ENCODE results near the gene ROPN1.
"Not testable (repeated sequence)": the region's sequence is repeated elsewhere in the genome, so short reads cannot be mapped to it uniquely, and the experiment has no call there.

Gene ROPN1

DNA sequence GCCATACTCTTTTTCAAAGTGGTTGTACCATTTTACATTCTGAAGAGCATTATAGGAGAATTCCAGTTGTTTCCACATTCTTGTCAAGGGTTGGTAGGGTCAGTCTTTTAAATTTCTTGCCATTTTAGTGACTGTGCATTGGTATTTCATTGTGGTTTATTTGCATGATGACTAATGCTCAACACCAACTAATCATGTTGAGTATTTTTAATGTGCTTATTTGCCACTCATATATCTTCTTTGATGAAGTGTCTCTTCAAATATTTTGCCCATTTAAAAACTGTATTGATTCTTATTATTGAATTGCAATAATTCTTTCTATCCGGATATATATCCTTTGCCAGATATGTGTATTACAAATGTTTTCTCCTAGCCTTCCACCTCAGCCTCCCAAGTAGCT, 16.4 kb upstream of the ROPN1 start:
- not testable (repeated sequence) for H2AK5ac ChIP-seq (ENCODE audit: low read length); H3K18ac ChIP-seq (ENCODE audit: low read length); H3K4me1 ChIP-seq (ENCODE audit: control insufficient read depth in 1 of 2, insufficient read depth in 2 of 2, low read length in 2 of 2); H3K4me2 ChIP-seq (ENCODE audit: low read length); H3K36me3 ChIP-seq (ENCODE audit: control insufficient read depth in 1 of 2, insufficient read depth in 2 of 2, low read length in 2 of 2); H4K12ac ChIP-seq (ENCODE audit: low read depth, low read length); H2AFZ ChIP-seq (ENCODE audit: insufficient read depth, low read length, poor library complexity); H3K79me2 ChIP-seq (ENCODE audit: control insufficient read depth, insufficient read depth, low read length, poor library complexity); H3K9me3 ChIP-seq (ENCODE audit: insufficient read depth, low read depth, low read length); H3K27me3 ChIP-seq (ENCODE audit: insufficient read depth, low read length); H2BK120ac ChIP-seq (ENCODE audit: insufficient read depth, low read length, poor library complexity); H3K14ac ChIP-seq (ENCODE audit: low read length); H3K79me1 ChIP-seq (ENCODE audit: low read length); H4K91ac ChIP-seq (ENCODE audit: low read depth, low read length); H2BK5ac ChIP-seq (ENCODE audit: low read depth, low read length, poor library complexity); DNase-seq; H3K9ac ChIP-seq (ENCODE audit: low read length); H3K4me3 ChIP-seq (ENCODE audit: low read depth, low read length); H3K4ac ChIP-seq (ENCODE audit: low read depth, low read length); H3K27ac ChIP-seq (ENCODE audit: low read depth, low read length); H3K23ac ChIP-seq (ENCODE audit: low read length); H2BK12ac ChIP-seq (ENCODE audit: low read length); H4K8ac ChIP-seq (ENCODE audit: low read depth, low read length)
- no CpG with 5 or more reads among the region's 1 CpG for WGBS (ENCODE audit: extremely low coverage, insufficient coverage, insufficient read length)

- no CpG with 5 or more reads among the region's 4 CpGs for WGBS (ENCODE audit: extremely low coverage, insufficient coverage, insufficient read length)
- DNase-seq, result peak; percentile 42 to 70
- Histone ChIP-seq H3K79me2 (ENCODE audit: control insufficient read depth, insufficient read depth, low read length, poor library complexity) (no peaks in the 10 kb centered on the region), H3K4me3 (ENCODE audit: low read depth, low read length) (no peak overlapping the region), H4K12ac (ENCODE audit: low read depth, low read length) (no peak overlapping the region), H3K14ac (ENCODE audit: low read length) (no peak overlapping the region), H4K8ac (ENCODE audit: low read depth, low read length) (no peak overlapping the region), H3K36me3 (ENCODE audit: control insufficient read depth in 1 of 2, insufficient read depth in 2 of 2, low read length in 2 of 2) (no peaks in the 10 kb centered on the region), H3K27me3 (ENCODE audit: insufficient read depth, low read length) (no peaks in the 10 kb centered on the region), H4K91ac (ENCODE audit: low read depth, low read length) (no peak overlapping the region), H3K9me3 (ENCODE audit: insufficient read depth, low read depth, low read length) (no peaks in the 10 kb centered on the region), H3K23ac (ENCODE audit: low read length) (no peak overlapping the region), H2AFZ (ENCODE audit: insufficient read depth, low read length, poor library complexity) (no peak overlapping the region), H2AK5ac (ENCODE audit: low read length) (no peak overlapping the region), H3K27ac (ENCODE audit: low read depth, low read length) (no peak overlapping the region), H2BK120ac (ENCODE audit: insufficient read depth, low read length, poor library complexity) (no peak overlapping the region), H3K9ac (ENCODE audit: low read length) (no peak overlapping the region), H3K79me1 (ENCODE audit: low read length) (peaks cover 1% of the 10 kb centered on the region), H3K4me2 (ENCODE audit: low read length) (peak overlapping the region; percentile 45), H3K4me1 (ENCODE audit: control insufficient read depth in 1 of 2, insufficient read depth in 2 of 2, low read length in 2 of 2) (peaks cover 3 to 4% of the 10 kb centered on the region in 2 experiments), H3K18ac (ENCODE audit: low read length) (no peak overlapping the region), H2BK5ac (ENCODE audit: low read depth, low read length, poor library complexity) (no peak overlapping the region), H2BK12ac (ENCODE audit: low read length) (no peak overlapping the region), H3K4ac (ENCODE audit: low read depth, low read length) (no peak overlapping the region)
Observed at GRCh38 chr3:124007186-124007585, 15.3 kb upstream of the ROPN1 start.

DNA sequence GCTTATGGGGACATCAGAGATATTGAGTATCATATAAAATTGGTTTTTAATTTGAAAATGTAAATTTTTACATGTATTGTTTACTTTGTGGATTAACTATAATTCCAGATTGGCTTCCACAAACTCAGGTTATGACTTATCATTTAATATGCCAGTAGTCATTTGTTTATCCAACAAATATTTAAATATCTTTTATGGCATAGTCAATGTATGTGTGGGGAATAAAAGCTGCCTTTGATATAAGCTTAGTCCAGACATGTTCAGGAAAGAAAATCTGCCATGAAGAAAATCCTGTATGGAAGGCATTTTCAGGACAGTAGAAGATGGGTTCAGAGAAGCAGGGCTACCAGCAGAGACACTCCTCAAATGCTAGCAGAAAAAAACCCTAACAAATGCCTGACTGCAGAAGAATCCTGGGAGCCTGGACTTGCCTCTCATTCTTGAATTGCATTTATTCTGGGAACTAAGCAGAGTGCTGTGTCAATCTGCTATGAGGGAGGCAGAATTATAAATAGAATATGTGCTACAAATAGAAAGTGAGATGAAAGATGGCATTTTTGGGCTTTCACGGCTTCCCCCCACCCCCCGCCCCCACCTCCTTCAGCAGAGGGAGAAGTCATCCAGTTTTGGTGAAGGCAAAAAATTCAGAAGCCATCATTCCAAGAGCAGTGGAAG, 10.6 kb upstream of the ROPN1 start:
- H3K23ac ChIP-seq (ENCODE audit: low read length); H2BK12ac ChIP-seq (ENCODE audit: low read length): not testable (repeated sequence)
- no CpG with 5 or more reads among the region's 2 CpGs for WGBS (ENCODE audit: extremely low coverage, insufficient coverage, insufficient read length)

DNA sequence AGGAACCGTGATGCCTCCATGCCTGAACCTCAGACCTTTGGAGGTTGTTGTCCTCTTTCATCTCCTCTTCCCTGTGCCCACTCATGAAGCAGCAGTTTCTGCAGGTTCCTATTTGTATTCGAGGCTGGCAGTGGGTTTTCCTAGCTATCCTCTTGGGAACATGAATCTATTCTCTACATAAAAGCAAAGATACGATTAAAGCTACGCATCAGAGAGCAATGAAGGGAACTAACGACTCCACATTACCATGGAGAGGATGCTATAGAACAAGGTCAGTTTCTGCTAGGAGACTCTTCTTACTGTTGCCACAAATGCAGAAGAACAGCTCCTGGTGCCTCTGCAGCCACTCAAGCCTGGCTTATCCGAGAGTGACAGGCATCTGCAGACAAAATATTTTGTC, 9.4 kb upstream of the ROPN1 start:
- not testable (repeated sequence) for H4K12ac ChIP-seq (ENCODE audit: low read depth, low read length); H3K23ac ChIP-seq (ENCODE audit: low read length); H3K79me1 ChIP-seq (ENCODE audit: low read length); H3K36me3 ChIP-seq (ENCODE audit: control insufficient read depth in 1 of 2, insufficient read depth in 2 of 2, low read length in 2 of 2); H3K9me3 ChIP-seq (ENCODE audit: insufficient read depth, low read depth, low read length); H3K4me3 ChIP-seq (ENCODE audit: low read depth, low read length); H3K4me2 ChIP-seq (ENCODE audit: low read length); H3K27ac ChIP-seq (ENCODE audit: low read depth, low read length); H3K79me2 ChIP-seq (ENCODE audit: control insufficient read depth, insufficient read depth, low read length, poor library complexity); H2AK5ac ChIP-seq (ENCODE audit: low read length); H3K4ac ChIP-seq (ENCODE audit: low read depth, low read length); H3K9ac ChIP-seq (ENCODE audit: low read length); H4K91ac ChIP-seq (ENCODE audit: low read depth, low read length); H2BK120ac ChIP-seq (ENCODE audit: insufficient read depth, low read length, poor library complexity); DNase-seq; H3K14ac ChIP-seq (ENCODE audit: low read length); H4K8ac ChIP-seq (ENCODE audit: low read depth, low read length); H3K27me3 ChIP-seq (ENCODE audit: insufficient read depth, low read length); H3K4me1 ChIP-seq (ENCODE audit: control insufficient read depth in 1 of 2, insufficient read depth in 2 of 2, low read length in 2 of 2); H2BK12ac ChIP-seq (ENCODE audit: low read length); H3K18ac ChIP-seq (ENCODE audit: low read length); H2AFZ ChIP-seq (ENCODE audit: insufficient read depth, low read length, poor library complexity); H2BK5ac ChIP-seq (ENCODE audit: low read depth, low read length, poor library complexity)
- WGBS (ENCODE audit: extremely low coverage, insufficient coverage, insufficient read length), result no CpG with 5 or more reads among the region's 6 CpGs

More for the DNA sequence above, 10.6 kb upstream of the ROPN1 start:
- not testable (repeated sequence) for H2BK120ac ChIP-seq (ENCODE audit: insufficient read depth, low read length, poor library complexity); H4K8ac ChIP-seq (ENCODE audit: low read depth, low read length); H3K79me2 ChIP-seq (ENCODE audit: control insufficient read depth, insufficient read depth, low read length, poor library complexity); H3K18ac ChIP-seq (ENCODE audit: low read length); H3K4ac ChIP-seq (ENCODE audit: low read depth, low read length); H3K4me2 ChIP-seq (ENCODE audit: low read length); H3K9ac ChIP-seq (ENCODE audit: low read length); H3K4me3 ChIP-seq (ENCODE audit: low read depth, low read length); H3K79me1 ChIP-seq (ENCODE audit: low read length); H2AFZ ChIP-seq (ENCODE audit: insufficient read depth, low read length, poor library complexity); DNase-seq; H4K91ac ChIP-seq (ENCODE audit: low read depth, low read length); H3K27me3 ChIP-seq (ENCODE audit: insufficient read depth, low read length); H4K12ac ChIP-seq (ENCODE audit: low read depth, low read length); H3K27ac ChIP-seq (ENCODE audit: low read depth, low read length); H3K9me3 ChIP-seq (ENCODE audit: insufficient read depth, low read depth, low read length); H3K4me1 ChIP-seq (ENCODE audit: control insufficient read depth in 1 of 2, insufficient read depth in 2 of 2, low read length in 2 of 2); H3K14ac ChIP-seq (ENCODE audit: low read length); H2AK5ac ChIP-seq (ENCODE audit: low read length); H2BK5ac ChIP-seq (ENCODE audit: low read depth, low read length, poor library complexity); H3K36me3 ChIP-seq (ENCODE audit: control insufficient read depth in 1 of 2, insufficient read depth in 2 of 2, low read length in 2 of 2)
